ENCODE measurements around the gene UGT1A9.
"Not testable (repeated sequence)": the region's sequence is repeated elsewhere in the genome, so short reads cannot be mapped to it uniquely, and the experiment has no call there.

UGT1A9 gene

GRCh38 chr2:233689501-233689900, 17.8 kb downstream of the UGT1A9 start:
- no peak overlapping the region for H3K4me3 Mint-ChIP-seq
- no peaks in the 10 kb centered on the region for H3K9me3 Mint-ChIP-seq
- H3K4me1 Mint-ChIP-seq = peaks cover 5 to 7% of the 10 kb centered on the region in 2 donors
- DNase-seq (no peak), ATAC-seq (replicated peaks) (no peak)
- H3K27ac Mint-ChIP-seq = no peak overlapping the region
- H3K27me3 Mint-ChIP-seq = peaks cover 4 to 11% of the 10 kb centered on the region in 2 donors
- peaks cover 0 to 3% of the 10 kb centered on the region in 2 donors for H3K36me3 Mint-ChIP-seq

- no peak for DNase-seq
- ATAC-seq (replicated peaks) = no peak
- peaks cover 4 to 11% of the 10 kb centered on the region in 2 donors for H3K27me3 Mint-ChIP-seq
- no peaks in the 10 kb centered on the region for H3K9me3 Mint-ChIP-seq
- no peak overlapping the region for H3K4me3 Mint-ChIP-seq
- H3K36me3 Mint-ChIP-seq = peaks cover 0 to 3% of the 10 kb centered on the region in 2 donors
- H3K27ac Mint-ChIP-seq = no peak overlapping the region
- peaks cover 5 to 7% of the 10 kb centered on the region in 2 donors for H3K4me1 Mint-ChIP-seq
Observed at GRCh38 chr2:233690444-233690843, 18.7 kb downstream of the UGT1A9 start.

GRCh38 chr2:233691443-233692433, 20.0 kb downstream of the UGT1A9 start:
- Mint-ChIP-seq H3K27ac (no peak overlapping the region), H3K36me3 (peaks cover 0 to 2% of the 10 kb centered on the region in 2 donors), H3K4me1 (peaks cover 7 to 12% of the 10 kb centered on the region in 2 donors), H3K4me3 (no peak overlapping the region), H3K9me3 (no peaks in the 10 kb centered on the region), H3K27me3 (peaks cover 4 to 11% of the 10 kb centered on the region in 2 donors)
- ATAC-seq (replicated peaks) (no peak), DNase-seq (no peak)

- peaks cover 4 to 11% of the 10 kb centered on the region in 2 donors for H3K27me3 Mint-ChIP-seq
- no peak within 1 kb of the TSS for H3K27ac Mint-ChIP-seq
- no peak within 1 kb of the TSS for H3K4me3 Mint-ChIP-seq
- no peaks in the 10 kb centered on the region for H3K9me3 Mint-ChIP-seq
- ATAC-seq (replicated peaks) = no peak
- no peak for DNase-seq
- peaks cover 7 to 12% of the 10 kb centered on the region in 2 donors for H3K4me1 Mint-ChIP-seq
- H3K36me3 Mint-ChIP-seq = peaks cover 0 to 2% of the 10 kb centered on the region in 2 donors
Observed at GRCh38 chr2:233692648-233693047, 20.9 kb downstream of the UGT1A9 start, which contains the start of gene UGT1A6. UGT1A6 (plus strand) TSS chr2:233692890; CDS start chr2:233693005, 115 bp downstream.

GRCh38 chr2:233693963-233694362, 22.3 kb downstream of the UGT1A9 start:
- DNase-seq (no peak), ATAC-seq (replicated peaks) (no peak)
- H3K4me1 Mint-ChIP-seq = peaks cover 6 to 10% of the 10 kb centered on the region in 2 donors
- H3K36me3 Mint-ChIP-seq = no peaks in the 10 kb centered on the region
- H3K27me3 Mint-ChIP-seq = peaks cover 3 to 6% of the 10 kb centered on the region in 2 donors
- H3K4me3 Mint-ChIP-seq = no peak overlapping the region
- H3K9me3 Mint-ChIP-seq = no peaks in the 10 kb centered on the region
- H3K27ac Mint-ChIP-seq = no peak overlapping the region

GRCh38 chr2:233698740-233699139, 27.0 kb downstream of the UGT1A9 start:
- Mint-ChIP-seq H3K9me3 (no peaks in the 10 kb centered on the region), H3K27ac (no peak overlapping the region), H3K4me1 (peaks cover 2 to 6% of the 10 kb centered on the region in 2 donors), H3K27me3 (peaks cover 6 to 14% of the 10 kb centered on the region in 2 donors), H3K4me3 (no peak overlapping the region), H3K36me3 (no peaks in the 10 kb centered on the region)
- ATAC-seq (replicated peaks) (no peak), DNase-seq (no peak)

- DNase-seq (no peak), ATAC-seq (replicated peaks) (no peak)
- Mint-ChIP-seq H3K27ac (no peak overlapping the region), H3K4me3 (no peak overlapping the region), H3K27me3 (peaks cover 10 to 11% of the 10 kb centered on the region in 2 donors), H3K9me3 (peaks cover 0 to 4% of the 10 kb centered on the region in 2 donors), H3K36me3 (peaks cover 0 to 4% of the 10 kb centered on the region in 2 donors), H3K4me1 (peaks cover 2 to 6% of the 10 kb centered on the region in 2 donors)
Observed at GRCh38 chr2:233699424-233700027, 27.8 kb downstream of the UGT1A9 start.

- Mint-ChIP-seq H3K36me3 (peaks cover 0 to 4% of the 10 kb centered on the region in 2 donors), H3K27me3 (peaks cover 10 to 16% of the 10 kb centered on the region in 2 donors), H3K4me3 (no peak overlapping the region), H3K27ac (no peak overlapping the region), H3K4me1 (peaks cover 2 to 6% of the 10 kb centered on the region in 2 donors), H3K9me3 (peaks cover 0 to 4% of the 10 kb centered on the region in 2 donors)
- ATAC-seq (replicated peaks) (no peak), DNase-seq (no peak)
Observed at GRCh38 chr2:233700028-233700635, 28.4 kb downstream of the UGT1A9 start.

- not testable (repeated sequence) for ATAC-seq (replicated peaks); H3K9me3 Mint-ChIP-seq; H3K4me1 Mint-ChIP-seq; H3K36me3 Mint-ChIP-seq; DNase-seq; H3K4me3 Mint-ChIP-seq; H3K27ac Mint-ChIP-seq
- peaks cover 10 to 19% of the 10 kb centered on the region in 2 donors for H3K27me3 Mint-ChIP-seq
Observed at GRCh38 chr2:233700842-233701241, 29.1 kb downstream of the UGT1A9 start.

GRCh38 chr2:233702238-233702637, 30.5 kb downstream of the UGT1A9 start:
- no peaks in the 10 kb centered on the region for H3K4me1 Mint-ChIP-seq
- H3K27ac Mint-ChIP-seq = no peak overlapping the region
- peaks cover 0 to 4% of the 10 kb centered on the region in 2 donors for H3K9me3 Mint-ChIP-seq
- H3K36me3 Mint-ChIP-seq = peaks cover 0 to 4% of the 10 kb centered on the region in 2 donors
- no peak for ATAC-seq (replicated peaks)
- H3K27me3 Mint-ChIP-seq = peaks cover 12 to 19% of the 10 kb centered on the region in 2 donors
- no peak for DNase-seq
- no peak overlapping the region for H3K4me3 Mint-ChIP-seq

- H3K27ac Mint-ChIP-seq = no peak overlapping the region
- ATAC-seq (replicated peaks) (no peak), DNase-seq (no peak)
- H3K4me3 Mint-ChIP-seq = no peak overlapping the region
- H3K36me3 Mint-ChIP-seq = peaks cover 0 to 4% of the 10 kb centered on the region in 2 donors
- peaks cover 0 to 1% of the 10 kb centered on the region in 2 donors for H3K4me1 Mint-ChIP-seq
- H3K27me3 Mint-ChIP-seq = peaks cover 14 to 20% of the 10 kb centered on the region in 2 donors
- peaks cover 0 to 4% of the 10 kb centered on the region in 2 donors for H3K9me3 Mint-ChIP-seq
Observed at GRCh38 chr2:233705911-233706506, 34.3 kb downstream of the UGT1A9 start.

- H3K36me3 Mint-ChIP-seq = peaks cover 0 to 4% of the 10 kb centered on the region in 2 donors
- H3K27me3 Mint-ChIP-seq = peaks cover 21% of the 10 kb centered on the region in 2 donors
- peaks cover 0 to 4% of the 10 kb centered on the region in 2 donors for H3K9me3 Mint-ChIP-seq
- ATAC-seq (replicated peaks) = no peak
- H3K4me3 Mint-ChIP-seq = no peak overlapping the region
- H3K27ac Mint-ChIP-seq = no peak overlapping the region
- DNase-seq = no peak
- peaks cover 7 to 8% of the 10 kb centered on the region in 2 donors for H3K4me1 Mint-ChIP-seq
Observed at GRCh38 chr2:233706720-233707119, 35.0 kb downstream of the UGT1A9 start.

GRCh38 chr2:233707940-233708644, 36.4 kb downstream of the UGT1A9 start:
- H3K27ac Mint-ChIP-seq = no peak overlapping the region
- peaks cover 20 to 26% of the 10 kb centered on the region in 2 donors for H3K27me3 Mint-ChIP-seq
- DNase-seq = no peak
- peaks cover 0 to 4% of the 10 kb centered on the region in 2 donors for H3K9me3 Mint-ChIP-seq
- H3K36me3 Mint-ChIP-seq = peaks cover 0 to 4% of the 10 kb centered on the region in 2 donors
- H3K4me1 Mint-ChIP-seq = peaks cover 7 to 9% of the 10 kb centered on the region in 2 donors
- H3K4me3 Mint-ChIP-seq = no peak overlapping the region
- ATAC-seq (replicated peaks) = no peak
